SK-N-SH (cell line): Measurements from ENCODE around the gene PDE4D. TPM values are rescaled to one million over a fixed set of nuclear protein-coding genes. Genes with fewer than 3 reads are reported as not detected.

Experiments
- CTCF ChIA-PET: fragments of 300-600, 350-600 bp; formaldehyde crosslinking; extraction: SDS; loops from one replicate; lab custom pipeline; 2021; lab: Yijun Ruan, JAX
- POLR2A ChIA-PET: fragments of 350-600 bp; sonication (Branson Sonifier 250); formaldehyde crosslinking; extraction: SDS; loops from one replicate; lab custom pipeline; 2020; ENCODE audit warnings: antibody characterized with exemption, inconsistent platforms; lab: Yijun Ruan, JAX
- DNase-seq: peaks from one replicate; pipeline ENCODE4 v3.0.0; 2012
- H2AFZ ChIP-seq: fragments of 200-600 bp; sonication (generic); 2 replicates; pipeline ENCODE4 v1.8.1; 2016; ENCODE audit warnings: antibody characterized with exemption, mild to moderate bottlenecking, low read depth
- H3F3A ChIP-seq: fragments of 200-600 bp; sonication (generic); replicated peaks from 2 replicates; pipeline ENCODE3; 2016; ENCODE audit warnings: antibody characterized with exemption, mild to moderate bottlenecking; ENCODE audit not compliant: insufficient read depth
- H3K27ac ChIP-seq, 2 experiments: fragments of 200-500 bp in 1 of 2; fragments of 200-600 bp in 1 of 2; sonication (Bioruptor generic) in 1 of 2; sonication (generic), shearing (Covaris generic) in 1 of 2; 2 replicates each; pipeline versions ENCODE4 v1.5.1 to v1.6.1; 2014 to 2016; ENCODE audit warnings: low read depth in 2 of 2, inconsistent platforms in 1 of 2, low read length in 1 of 2, mild to moderate bottlenecking in 1 of 2, mixed read lengths in 1 of 2
- H3K27me3 ChIP-seq: fragments of 200-600 bp; sonication (generic), shearing (Covaris generic); 2 replicates; pipeline ENCODE4 v1.6.1; 2016; ENCODE audit warnings: mixed run types; ENCODE audit not compliant: insufficient read depth
- H3K36me3 ChIP-seq, 2 experiments: fragments of 200-500 bp in 1 of 2; fragments of 200-600 bp in 1 of 2; sonication (Bioruptor generic) in 1 of 2; sonication (generic) in 1 of 2; replicated peaks in 1 of 2; 2 replicates each; pipeline versions ENCODE3 to v1.5.1; 2014 to 2016; ENCODE audit warnings: low read length in 1 of 2, mild to moderate bottlenecking in 1 of 2; ENCODE audit not compliant: insufficient read depth in 2 of 2, control insufficient read depth in 1 of 2
- H3K4me1 ChIP-seq, 2 experiments: fragments of 200-500 bp in 1 of 2; fragments of 200-600 bp in 1 of 2; sonication (Bioruptor generic) in 1 of 2; sonication (generic), shearing (Covaris generic) in 1 of 2; 2 replicates each; pipeline versions ENCODE4 v1.5.1 to v1.6.1; 2014 to 2016; ENCODE audit warnings: low read depth in 1 of 2, low read length in 1 of 2, mixed run types in 1 of 2; ENCODE audit not compliant: insufficient read depth in 2 of 2, control insufficient read depth in 1 of 2
- H3K4me2 ChIP-seq: fragments of 200-600 bp; sonication (generic), shearing (Covaris generic); 2 replicates; pipeline ENCODE4 v1.6.1; 2017; ENCODE audit warnings: mixed run types
- H3K4me3 ChIP-seq, 2 experiments: fragments of 200-500 bp in 1 of 2; fragments of 200-600 bp in 1 of 2; sonication (Bioruptor generic) in 1 of 2; sonication (generic), shearing (Covaris generic) in 1 of 2; 2 replicates each; pipeline versions ENCODE4 v1.5.1 to v1.8.1; 2014 to 2016; ENCODE audit warnings: low read depth in 2 of 2, inconsistent platforms in 1 of 2, low read length in 1 of 2, mild to moderate bottlenecking in 1 of 2, mixed read lengths in 1 of 2, moderate library complexity in 1 of 2
- H3K79me2 ChIP-seq: fragments of 200-600 bp; sonication (generic); 2 replicates; pipeline ENCODE4 v1.8.1; 2017; ENCODE audit warnings: mild to moderate bottlenecking; ENCODE audit not compliant: insufficient read depth
- H3K9ac ChIP-seq: fragments of 200-600 bp; sonication (generic); 2 replicates; pipeline ENCODE4 v1.6.1; 2017; ENCODE audit warnings: mixed run types
- H3K9me2 ChIP-seq: fragments of 200-600 bp; sonication (generic); 2 replicates; pipeline ENCODE4 v1.6.1; 2017; ENCODE audit warnings: mixed run types
- H3K9me3 ChIP-seq: fragments of 200-600 bp; sonication (generic); 2 replicates; pipeline ENCODE4 v1.6.1; 2017; ENCODE audit warnings: mixed run types, mild to moderate bottlenecking, moderate library complexity
- H4K20me1 ChIP-seq: fragments of 200-600 bp; sonication (generic); 2 replicates; pipeline ENCODE4 v1.6.1; 2017; ENCODE audit warnings: mild to moderate bottlenecking, mixed run types; ENCODE audit not compliant: insufficient read depth
- CHD2 ChIP-seq: fragments of 150-350 bp; IDR thresholded peaks from 2 replicates; pipeline ENCODE4 v1.6.1; 2018; ENCODE audit warnings: low read length; ENCODE audit not compliant: partially characterized antibody
- EP300 ChIP-seq, 2 experiments: IDR thresholded peaks; 2 replicates each; pipeline versions ENCODE4 v1.4.0 to v1.6.1; 2012; ENCODE audit warnings: borderline replicate concordance in 1 of 2, low read depth in 1 of 2, low read length in 1 of 2
- EZH2phosphoT487 ChIP-seq: fragments of 200-600 bp; sonication (generic); IDR thresholded peaks from 2 replicates; pipeline ENCODE4 v1.6.1; 2017; ENCODE audit warnings: low read depth, mixed run types, mild to moderate bottlenecking, antibody characterized with exemption, moderate library complexity, borderline replicate concordance
- FOSL2 ChIP-seq: IDR thresholded peaks from 2 replicates; pipeline ENCODE4 v1.4.0; 2012; ENCODE audit warnings: low read depth, mild to moderate bottlenecking, moderate library complexity, borderline replicate concordance
- MEF2A ChIP-seq: IDR thresholded peaks from 2 replicates; pipeline ENCODE4 v1.4.0; 2012; ENCODE audit warnings: low read depth, borderline replicate concordance
- NFIC ChIP-seq: IDR thresholded peaks from 2 replicates; pipeline ENCODE4 v1.4.0; 2012; ENCODE audit warnings: borderline replicate concordance
- RAD21 ChIP-seq: IDR thresholded peaks from 2 replicates; pipeline ENCODE4 v1.6.1; 2012; ENCODE audit warnings: mild to moderate bottlenecking, low read length
- RCOR1 ChIP-seq: fragments of 150-350 bp; IDR thresholded peaks from 2 replicates; pipeline ENCODE4 v1.6.1; 2017; ENCODE audit warnings: antibody characterized with exemption, low read length
- RFX5 ChIP-seq: IDR thresholded peaks from 2 replicates; pipeline ENCODE4 v1.6.1; 2012; ENCODE audit warnings: mild to moderate bottlenecking, improper control_type of control experiment, low read length
- TCF12 ChIP-seq: IDR thresholded peaks from 2 replicates; pipeline ENCODE4 v1.4.0; 2012
- TEAD4 ChIP-seq: IDR thresholded peaks from 2 replicates; pipeline ENCODE4 v1.4.0; 2012; ENCODE audit warnings: mild to moderate bottlenecking, borderline replicate concordance; ENCODE audit not compliant: insufficient read depth
- WGBS: methylation state at CpG from one replicate; pipeline ENCODE4 v1.1.6; 2017; ENCODE audit warnings: low lambda C conversion rate; 5-methylcytosine and 5-hydroxymethylcytosine counted together
- polyA plus RNA-seq, 3 experiments: library from polyadenylated mRNA; depleted of rRNA; stranded (reverse); fragments of >200 nt; gene quantifications; 2 replicates each; pipeline ENCODE4 v1.2.3, GENCODE V29; 2012
- TF ChIP-seq, protein P1 (sequence below): fragments of 200-600 bp; sonication (generic); IDR thresholded peaks from 2 replicates; pipeline ENCODE4 v1.6.1; 2017; ENCODE audit warnings: antibody characterized with exemption, mild to moderate bottlenecking, moderate library complexity
- TF ChIP-seq, protein P2 (sequence below): fragments of 150-350 bp; IDR thresholded peaks from 2 replicates; pipeline ENCODE4 v1.6.1; 2017; ENCODE audit warnings: antibody characterized with exemption, low read length, low read depth, borderline replicate concordance

PDE4D gene
- polyA plus RNA-seq, 1 of the 3 experiments (the other 2 are of a cell fraction), result 2.4 TPM

DNA sequence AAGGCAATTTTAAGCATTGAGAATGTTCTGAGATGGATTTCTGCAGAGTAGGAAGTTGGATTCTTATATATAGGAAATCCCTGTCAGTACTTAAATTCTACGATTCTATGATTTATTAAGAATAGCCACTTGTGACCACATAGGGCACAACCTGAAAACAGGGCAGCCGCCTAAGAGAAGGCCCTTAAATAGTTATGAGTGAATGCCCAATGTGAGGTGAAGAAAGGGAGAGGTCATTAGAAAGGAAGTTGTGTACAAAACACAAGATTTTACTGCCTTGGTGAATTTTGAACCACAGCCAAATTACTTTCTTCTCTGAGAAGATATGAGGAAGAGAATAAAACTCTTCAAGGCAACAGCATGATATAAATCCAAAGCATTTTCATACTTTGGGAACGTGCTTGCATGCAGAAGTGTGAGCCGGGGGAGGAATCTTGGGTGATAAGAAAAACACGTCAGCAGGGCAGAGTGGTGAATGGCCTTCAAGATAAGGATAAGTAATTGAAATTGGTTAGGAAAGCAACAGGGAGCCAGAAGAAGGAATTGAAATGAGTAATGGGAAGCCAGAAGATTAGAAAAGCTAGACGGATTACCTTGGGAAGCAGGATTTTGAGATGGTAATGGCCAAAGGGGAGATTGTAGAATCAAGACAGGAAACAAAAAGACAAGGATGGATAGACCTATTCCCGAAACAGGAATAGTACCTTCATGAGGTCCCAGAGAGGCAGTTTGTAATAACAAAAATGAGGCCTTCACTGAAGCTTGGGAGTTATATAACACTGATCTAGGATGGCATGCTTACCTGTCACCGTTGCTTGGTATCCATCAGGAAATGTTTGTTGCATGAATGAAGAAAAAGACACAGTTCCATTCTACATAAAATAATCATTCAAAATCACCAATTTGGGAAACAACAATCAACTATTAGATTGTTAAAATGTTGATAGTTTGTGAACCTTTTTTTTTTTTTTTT lies 244.3 kb downstream of the PDE4D start:
- Histone ChIP-seq H3K4me3 (no peak overlapping the region), H3K9me2 (no peaks in the 10 kb centered on the region), H3K9ac (no peak overlapping the region), H3K27ac (no peak overlapping the region), H3K79me2 (no peaks in the 10 kb centered on the region; the same call in 1 of the 2 replicates), H3K9me3 (no peaks in the 10 kb centered on the region), H2AFZ (no peak overlapping the region), H3F3A (no peaks in the 10 kb centered on the region), H3K4me2 (no peak overlapping the region), H3K27me3 (no peaks in the 10 kb centered on the region), H3K36me3 (no peaks in the 10 kb centered on the region), H4K20me1 (no peaks in the 10 kb centered on the region), H3K4me1 (no peaks in the 10 kb centered on the region; a peak in 1 of 4 replicates)
- ChIA-PET CTCF (interaction anchor here (1.4 to 2.4 kb wide), 2 partner anchors 11 to 12 kb away, joined by 4 to 9 read pairs; no protein-coding TSS in a partner anchor), POLR2A (no interaction called here)
- DNase-seq, result no peak
- TF ChIP-seq RFX5 (no peak), NFIC (no peak), EZH2phosphoT487 (no peak), EP300 (IDR thresholded peaks at IDR 0.05; ENCODE audit: borderline replicate concordance in 1 of 2, low read depth in 1 of 2, low read length in 1 of 2) (no peak), CHD2 (no peak), MEF2A (no peak), TEAD4 (no peak)
- TF ChIP-seq, protein P1, sequence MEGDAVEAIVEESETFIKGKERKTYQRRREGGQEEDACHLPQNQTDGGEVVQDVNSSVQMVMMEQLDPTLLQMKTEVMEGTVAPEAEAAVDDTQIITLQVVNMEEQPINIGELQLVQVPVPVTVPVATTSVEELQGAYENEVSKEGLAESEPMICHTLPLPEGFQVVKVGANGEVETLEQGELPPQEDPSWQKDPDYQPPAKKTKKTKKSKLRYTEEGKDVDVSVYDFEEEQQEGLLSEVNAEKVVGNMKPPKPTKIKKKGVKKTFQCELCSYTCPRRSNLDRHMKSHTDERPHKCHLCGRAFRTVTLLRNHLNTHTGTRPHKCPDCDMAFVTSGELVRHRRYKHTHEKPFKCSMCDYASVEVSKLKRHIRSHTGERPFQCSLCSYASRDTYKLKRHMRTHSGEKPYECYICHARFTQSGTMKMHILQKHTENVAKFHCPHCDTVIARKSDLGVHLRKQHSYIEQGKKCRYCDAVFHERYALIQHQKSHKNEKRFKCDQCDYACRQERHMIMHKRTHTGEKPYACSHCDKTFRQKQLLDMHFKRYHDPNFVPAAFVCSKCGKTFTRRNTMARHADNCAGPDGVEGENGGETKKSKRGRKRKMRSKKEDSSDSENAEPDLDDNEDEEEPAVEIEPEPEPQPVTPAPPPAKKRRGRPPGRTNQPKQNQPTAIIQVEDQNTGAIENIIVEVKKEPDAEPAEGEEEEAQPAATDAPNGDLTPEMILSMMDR, result no peak
- 96% methylated on average over 8 of the region's 8 CpGs for WGBS

DNA sequence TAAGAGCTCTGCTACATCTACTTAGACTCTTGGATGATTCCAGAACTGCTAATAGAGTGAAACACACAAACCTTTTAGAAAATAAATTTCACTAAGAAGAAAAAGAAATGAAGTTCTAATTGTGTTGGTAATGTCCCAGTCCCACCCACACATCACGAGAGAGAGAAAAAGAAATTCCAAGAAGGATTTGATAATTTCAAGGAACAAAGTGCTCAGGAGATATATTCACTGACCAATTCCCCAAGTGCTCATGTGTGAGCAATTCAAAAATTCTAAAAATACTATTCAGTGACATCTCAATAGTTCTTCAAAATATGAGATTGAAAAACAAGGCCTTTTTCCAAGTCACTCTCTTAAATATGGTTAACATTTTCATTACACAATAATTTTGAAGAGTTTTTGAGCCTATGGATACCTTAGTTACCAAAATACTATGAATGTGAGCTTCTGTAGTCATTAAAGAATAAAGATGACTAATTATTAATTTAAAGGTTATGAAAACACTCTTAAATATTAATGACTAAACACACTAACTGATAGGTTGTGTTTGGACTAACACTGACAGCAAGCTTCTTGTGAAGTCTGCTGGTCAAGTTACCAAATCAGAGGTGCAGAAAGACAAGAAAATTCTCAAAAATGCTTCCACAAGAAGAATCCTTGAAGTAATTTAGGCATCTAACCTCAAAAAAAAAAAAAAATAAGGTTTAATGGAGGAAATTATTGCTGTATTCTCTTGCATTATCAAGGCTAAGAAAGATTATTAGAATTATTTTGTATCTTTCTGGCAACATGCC lies 245.3 kb downstream of the PDE4D start:
- Histone ChIP-seq H3K4me2 (no peak overlapping the region), H3K9me2 (no peaks in the 10 kb centered on the region), H3K9ac (no peak overlapping the region), H3K27ac (no peak overlapping the region), H3K27me3 (no peaks in the 10 kb centered on the region), H2AFZ (no peak overlapping the region), H3K79me2 (no peaks in the 10 kb centered on the region; the same call in 1 of the 2 replicates), H3K4me1 (no peaks in the 10 kb centered on the region; a peak in 1 of 4 replicates), H4K20me1 (no peaks in the 10 kb centered on the region), H3F3A (no peaks in the 10 kb centered on the region), H3K36me3 (no peaks in the 10 kb centered on the region), H3K9me3 (no peaks in the 10 kb centered on the region), H3K4me3 (no peak overlapping the region)
- POLR2A ChIA-PET, result no interaction called here
- CTCF ChIA-PET, result interaction anchor here (2.4 kb wide), 1 partner anchor 12 kb away, joined by 9 read pairs; no protein-coding TSS in a partner anchor
- no peak for DNase-seq
- WGBS, result 89% methylated on average over 1 of the region's 1 CpG
- TF ChIP-seq RAD21, result no peak
- no peak for TF ChIP-seq TEAD4
- TF ChIP-seq FOSL2, result no peak
- no peak for TF ChIP-seq TCF12
- TF ChIP-seq, protein P2, sequence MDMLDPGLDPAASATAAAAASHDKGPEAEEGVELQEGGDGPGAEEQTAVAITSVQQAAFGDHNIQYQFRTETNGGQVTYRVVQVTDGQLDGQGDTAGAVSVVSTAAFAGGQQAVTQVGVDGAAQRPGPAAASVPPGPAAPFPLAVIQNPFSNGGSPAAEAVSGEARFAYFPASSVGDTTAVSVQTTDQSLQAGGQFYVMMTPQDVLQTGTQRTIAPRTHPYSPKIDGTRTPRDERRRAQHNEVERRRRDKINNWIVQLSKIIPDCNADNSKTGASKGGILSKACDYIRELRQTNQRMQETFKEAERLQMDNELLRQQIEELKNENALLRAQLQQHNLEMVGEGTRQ, result no peak
- no peak for TF ChIP-seq RCOR1
